Measurements from ENCODE around the gene DNAH17. TPM values are rescaled to one million over a fixed set of nuclear protein-coding genes. Genes with fewer than 3 reads are reported as not detected.

Gene DNAH17
- total RNA-seq, 1 experiment from 2014 or later = 0.13 TPM

- H3K79me2 ChIP-seq (ENCODE audit: insufficient read depth, low read length) = peaks cover 20% of the 10 kb centered on the region; the same call in 1 of the 2 replicates
- TF ChIP-seq CTCF (conservative IDR thresholded peaks at IDR 0.05) = no peak
Observed at GRCh38 chr17:78395155-78395554, 182.0 kb downstream of the DNAH17 start.

More at GRCh38 chr17:78395155-78395554, 182.0 kb downstream of the DNAH17 start:
- Mint-ChIP-seq H3K4me3 (no peak overlapping the region), H3K36me3 (ENCODE audit: insufficient read depth in 1 of 3, low read depth in 3 of 3) (peaks cover 38 to 74% (median 68%) of the 10 kb centered on the region in 3 experiments; a peak in 6 of 7 replicates), H3K27me3 (ENCODE audit: low read depth) (no peaks in the 10 kb centered on the region), H3K9me3 (no peaks in the 10 kb centered on the region), H3K27ac (peak overlapping the region in 2 of 3 experiments; percentile 49 to 68; a peak in 5 of 7 replicates), H3K4me1 (peaks cover 7% of the 10 kb centered on the region in 2 experiments)
- Histone ChIP-seq H4K20me1 (ENCODE audit: control insufficient read depth, insufficient read depth, insufficient read length) (no peaks in the 10 kb centered on the region), H3K56ac (ENCODE audit: insufficient read length, low read depth, low read length) (no peak overlapping the region), H4K5ac (ENCODE audit: insufficient read length, low read depth, low read length) (no peak overlapping the region), H3K4me1 (ENCODE audit: insufficient read depth, low read length) (0 out of 2 replicates have a peak, but pooled peaks cover 5% of the 10 kb centered on the region), H4K8ac (replicated peaks; ENCODE audit: insufficient read length, low read depth, low read length) (no peak overlapping the region), H3K4me2 (ENCODE audit: insufficient read depth, insufficient read length, low read length) (no peak overlapping the region), H3K23ac (ENCODE audit: insufficient read length, low read depth, low read length) (no peak overlapping the region), H3T11ph (ENCODE audit: low read length) (no peak overlapping the region), H3K14ac (ENCODE audit: insufficient read depth, low read length) (no peak overlapping the region), H2AFZ (ENCODE audit: low read length) (no peak overlapping the region), H4K91ac (ENCODE audit: insufficient read length, low read depth, low read length) (no peak overlapping the region), H2AK5ac (ENCODE audit: insufficient read length, low read length) (no peak overlapping the region), H3K23me2 (ENCODE audit: insufficient read length, low read depth, low read length, poor library complexity, severe bottlenecking) (no peaks in the 10 kb centered on the region), H2BK12ac (ENCODE audit: insufficient read length, low read depth, low read length) (no peak overlapping the region), H3K79me1 (ENCODE audit: insufficient read depth, low read depth, low read length, poor library complexity, severe bottlenecking) (peaks cover 6% of the 10 kb centered on the region), H2BK120ac (ENCODE audit: low read depth, low read length, poor library complexity, severe bottlenecking) (no peak overlapping the region), H3K9me3 (ENCODE audit: control insufficient read depth, low read depth, low read length) (no peaks in the 10 kb centered on the region), H3K4ac (ENCODE audit: low read depth, low read length) (no peak overlapping the region), H2BK5ac (ENCODE audit: insufficient read length, low read length) (no peak overlapping the region), H3K27ac (ENCODE audit: insufficient read length, low read depth, low read length) (no peak overlapping the region), H3K18ac (ENCODE audit: insufficient read length, low read depth, low read length) (no peak overlapping the region), H3K9ac (ENCODE audit: extremely low read depth, insufficient read length, low read length) (no peak overlapping the region), H3K27me3 (ENCODE audit: insufficient read depth, low read length) (no peaks in the 10 kb centered on the region), H2BK15ac (ENCODE audit: low read depth, low read length) (no peak overlapping the region), H2BK20ac (ENCODE audit: low read depth, low read length, poor library complexity, severe bottlenecking) (no peak overlapping the region)
- no peak for DNase-seq
- no CpG with 5 or more reads among the region's 2 CpGs for WGBS (ENCODE audit: extremely low coverage, insufficient read length, low lambda C conversion rate)

Data from H9 (cell line).